Activated naive CD4-positive, alpha-beta T cell treated with anti-CD3 and anti-CD28 coated beads, Interleukin-2, amount 10 ng/mL, durations not matched to agents 7 days and 5 days (primary cell): Measurements from ENCODE around the gene TK1.
A peak's percentile ranks its signal among the peaks of the same experiment; 100 is the strongest.
"Not testable (repeated sequence)": the region's sequence is repeated elsewhere in the genome, so short reads cannot be mapped to it uniquely, and the experiment has no call there.

Source experiments
- CTCF ChIA-PET: fragments of 350-600 bp; sonication (Branson Sonifier 250); formaldehyde crosslinking; loops from one replicate; lab custom pipeline; 2021; ENCODE audit warnings: antibody characterized with exemption; lab: Charles Lee
- DNase-seq: peaks from one replicate; pipeline ENCODE4 v3.0.0-alpha.2; 2020
- H3K27ac Mint-ChIP-seq: one replicate; pipeline ENCODE4 v1.8.0; 2021; ENCODE audit warnings: mild to moderate bottlenecking, moderate library complexity, mixed read lengths
- H3K27me3 Mint-ChIP-seq: one replicate; pipeline ENCODE4 v1.8.0; 2021; ENCODE audit warnings: mild to moderate bottlenecking, mixed read lengths
- H3K36me3 Mint-ChIP-seq: one replicate; pipeline ENCODE4 v1.8.0; 2021; ENCODE audit warnings: mixed read lengths
- H3K4me1 Mint-ChIP-seq: one replicate; pipeline ENCODE4 v1.8.0; 2021; ENCODE audit warnings: mixed read lengths
- H3K4me3 Mint-ChIP-seq: one replicate; pipeline ENCODE4 v1.8.0; 2021; ENCODE audit warnings: mild to moderate bottlenecking, moderate library complexity, mixed read lengths
- H3K9me3 Mint-ChIP-seq: one replicate; pipeline ENCODE4 v1.8.0; 2021; ENCODE audit warnings: mixed read lengths

The TK1 gene

GRCh38 chr17:78144736-78145641, 41.9 kb downstream of the TK1 start:
- no peak for DNase-seq
- no peaks in the 10 kb centered on the region for H3K9me3 Mint-ChIP-seq
- H3K27ac Mint-ChIP-seq = no peak overlapping the region
- H3K27me3 Mint-ChIP-seq = peaks cover 11% of the 10 kb centered on the region
- CTCF ChIA-PET = no interaction called here
- peaks cover 44% of the 10 kb centered on the region for H3K4me1 Mint-ChIP-seq
- H3K4me3 Mint-ChIP-seq = no peak overlapping the region
- H3K36me3 Mint-ChIP-seq = peaks cover 17% of the 10 kb centered on the region

GRCh38 chr17:78144147-78144719, 42.6 kb downstream of the TK1 start:
- peak; percentile 26 for DNase-seq
- no peak overlapping the region for H3K27ac Mint-ChIP-seq
- no peaks in the 10 kb centered on the region for H3K9me3 Mint-ChIP-seq
- H3K36me3 Mint-ChIP-seq = peaks cover 21% of the 10 kb centered on the region
- H3K4me1 Mint-ChIP-seq = peaks cover 49% of the 10 kb centered on the region
- peaks cover 8% of the 10 kb centered on the region for H3K27me3 Mint-ChIP-seq
- no peak overlapping the region for H3K4me3 Mint-ChIP-seq
- CTCF ChIA-PET = interaction anchor here (1.5 kb wide), 1 partner anchor 33 kb away, joined by 3 read pairs; no protein-coding TSS in a partner anchor

DNA sequence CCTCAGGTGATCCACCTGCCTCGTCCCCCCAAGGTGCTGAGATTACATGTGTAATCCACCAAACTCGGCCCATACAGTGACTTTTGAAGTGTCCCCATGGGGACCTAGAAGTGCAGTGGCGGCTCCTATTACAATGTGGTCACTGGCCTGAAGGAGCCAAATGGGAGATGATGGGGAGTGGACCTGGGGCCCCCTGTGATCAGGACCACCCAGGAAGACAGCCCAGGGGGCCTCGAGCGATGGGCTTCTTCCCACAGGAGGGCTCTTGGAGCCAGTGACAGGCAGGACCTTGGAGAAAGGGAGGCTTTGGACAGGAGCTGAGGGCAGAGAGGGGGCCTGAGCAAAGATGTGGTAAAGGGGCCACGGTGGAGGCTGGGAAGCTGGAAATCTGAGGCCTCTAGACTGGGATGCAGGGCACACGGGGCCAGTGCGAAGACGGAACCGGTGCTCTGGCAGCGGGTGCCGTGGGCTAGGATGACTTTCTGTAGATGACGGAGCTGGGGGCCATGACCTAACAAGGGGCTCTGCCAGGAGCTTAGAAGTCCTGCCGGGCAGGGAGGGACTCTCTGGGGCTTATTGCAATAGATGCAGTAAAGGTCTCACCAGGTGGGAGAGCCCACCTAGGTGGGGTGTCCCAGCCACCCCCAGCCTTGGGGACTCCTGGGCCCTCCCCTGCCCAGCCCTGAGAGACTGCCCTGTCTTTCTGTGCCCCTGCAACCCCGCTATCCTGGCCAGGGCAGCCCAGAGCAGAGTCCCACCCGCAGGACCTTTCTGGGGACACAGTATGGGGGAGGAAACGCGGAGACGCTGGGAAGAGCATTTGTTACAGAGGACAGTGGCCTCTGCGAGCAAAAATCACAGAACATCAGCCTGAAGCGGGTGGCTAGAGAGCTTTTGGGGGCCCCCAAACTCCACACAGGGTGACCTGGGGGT, 43.4 kb downstream of the TK1 start:
- H3K27ac Mint-ChIP-seq = no peak overlapping the region

GRCh38 chr17:78142119-78142861, 44.6 kb downstream of the TK1 start:
- Mint-ChIP-seq H3K36me3 (peaks cover 27% of the 10 kb centered on the region), H3K27me3 (peaks cover 4% of the 10 kb centered on the region), H3K4me1 (peaks cover 56% of the 10 kb centered on the region), H3K4me3 (no peak overlapping the region), H3K27ac (peak overlapping the region; percentile 38), H3K9me3 (no peaks in the 10 kb centered on the region)
- CTCF ChIA-PET = interaction anchor here (1.5 to 1.8 kb wide), 3 partner anchors 19 to 57 kb away, joined by 3 to 8 read pairs (median 6); no protein-coding TSS in a partner anchor
- DNase-seq = no peak

More for the DNA sequence above, 43.4 kb downstream of the TK1 start:
- peaks cover 5% of the 10 kb centered on the region for H3K27me3 Mint-ChIP-seq
- CTCF ChIA-PET = interaction anchor here (1.5 to 1.8 kb wide), 2 partner anchors 32 to 33 kb away, joined by 3 to 6 read pairs; no protein-coding TSS in a partner anchor
- H3K4me3 Mint-ChIP-seq = no peak overlapping the region
- DNase-seq = no peak
- H3K9me3 Mint-ChIP-seq = no peaks in the 10 kb centered on the region
- H3K4me1 Mint-ChIP-seq = peaks cover 53% of the 10 kb centered on the region
- peaks cover 23% of the 10 kb centered on the region for H3K36me3 Mint-ChIP-seq

DNA sequence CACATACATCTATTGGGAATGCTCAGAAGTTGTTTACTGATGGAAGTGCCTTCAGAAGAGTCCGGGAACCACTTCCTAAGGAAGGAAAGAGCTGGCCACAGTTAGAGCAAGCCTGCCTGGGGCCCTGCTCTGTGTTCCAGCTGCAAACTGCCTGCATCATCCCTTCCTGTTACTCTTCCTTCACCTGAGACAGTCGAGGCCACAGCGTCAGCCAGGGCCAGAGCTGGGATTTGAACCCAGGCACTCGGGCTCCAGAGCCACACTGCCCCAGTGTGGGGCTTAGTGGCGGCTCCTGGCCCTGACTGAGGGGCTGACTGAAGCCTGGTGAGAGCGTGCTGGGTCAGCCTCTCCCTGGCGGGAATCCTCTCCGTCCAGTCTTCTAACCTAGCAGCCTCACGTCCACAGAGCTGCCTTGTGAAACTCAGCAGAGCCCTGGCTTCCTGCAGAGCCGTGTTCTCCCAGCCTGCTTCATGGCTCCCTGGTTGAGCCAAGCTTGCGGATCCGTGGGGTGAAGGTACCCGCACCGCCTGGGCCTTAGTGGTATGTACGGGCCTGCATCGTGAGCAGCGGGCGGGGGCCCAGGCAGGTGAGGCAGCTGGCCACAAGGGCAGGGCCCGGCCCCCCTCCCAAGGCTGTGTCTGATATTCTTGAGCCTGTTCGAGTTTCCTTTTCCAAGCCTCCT, 45.3 kb downstream of the TK1 start:
- Mint-ChIP-seq H3K27me3 (peaks cover 4% of the 10 kb centered on the region), H3K36me3 (peaks cover 34% of the 10 kb centered on the region), H3K4me3 (no peak overlapping the region), H3K4me1 (peaks cover 60% of the 10 kb centered on the region), H3K9me3 (no peaks in the 10 kb centered on the region), H3K27ac (peak overlapping the region; percentile 55)
- CTCF ChIA-PET = interaction anchor here (1.5 to 1.8 kb wide), 3 partner anchors 20 to 57 kb away, joined by 3 to 8 read pairs (median 6); no protein-coding TSS in a partner anchor
- DNase-seq = no peak

- Mint-ChIP-seq H3K27ac (peak overlapping the region; percentile 88), H3K27me3 (no peaks in the 10 kb centered on the region), H3K4me1 (peaks cover 72% of the 10 kb centered on the region), H3K4me3 (no peak overlapping the region), H3K36me3 (peaks cover 46% of the 10 kb centered on the region), H3K9me3 (no peaks in the 10 kb centered on the region)
- CTCF ChIA-PET = interaction anchor here (0.6 to 7.9 kb wide), 6 partner anchors 12 to 224 kb away, joined by 3 to 113 read pairs (median 4); no protein-coding TSS in a partner anchor
- peak; percentile 98 for DNase-seq
These were observed 46.4 kb downstream of the TK1 start for GRCh38 chr17:78140169-78141051.

GRCh38 chr17:78139861-78140168, 47.0 kb downstream of the TK1 start:
- H3K9me3 Mint-ChIP-seq, DNase-seq, H3K27me3 Mint-ChIP-seq: not testable (repeated sequence)
- Mint-ChIP-seq H3K36me3 (peaks cover 51% of the 10 kb centered on the region), H3K4me3 (peak overlapping the region; percentile 18), H3K27ac (peak overlapping the region; percentile 88), H3K4me1 (peaks cover 78% of the 10 kb centered on the region)
- CTCF ChIA-PET = interaction anchor here (0.6 to 8.0 kb wide), 6 partner anchors 12 to 224 kb away, joined by 3 to 113 read pairs (median 7); partner anchors contain the start of gene TMC6

GRCh38 chr17:78138204-78139060, 48.4 kb downstream of the TK1 start:
- H3K4me3 Mint-ChIP-seq = no peak overlapping the region
- H3K9me3 Mint-ChIP-seq = no peaks in the 10 kb centered on the region
- H3K4me1 Mint-ChIP-seq = peaks cover 86% of the 10 kb centered on the region
- peaks cover 64% of the 10 kb centered on the region for H3K36me3 Mint-ChIP-seq
- H3K27ac Mint-ChIP-seq = peak overlapping the region; percentile 84
- CTCF ChIA-PET = interaction anchor here (0.7 to 8.0 kb wide), 5 partner anchors 15 to 118 kb away, joined by 3 to 113 read pairs (median 11); partner anchors contain the start of gene TMC6
- no peaks in the 10 kb centered on the region for H3K27me3 Mint-ChIP-seq
- peak; percentile 22 for DNase-seq

DNA sequence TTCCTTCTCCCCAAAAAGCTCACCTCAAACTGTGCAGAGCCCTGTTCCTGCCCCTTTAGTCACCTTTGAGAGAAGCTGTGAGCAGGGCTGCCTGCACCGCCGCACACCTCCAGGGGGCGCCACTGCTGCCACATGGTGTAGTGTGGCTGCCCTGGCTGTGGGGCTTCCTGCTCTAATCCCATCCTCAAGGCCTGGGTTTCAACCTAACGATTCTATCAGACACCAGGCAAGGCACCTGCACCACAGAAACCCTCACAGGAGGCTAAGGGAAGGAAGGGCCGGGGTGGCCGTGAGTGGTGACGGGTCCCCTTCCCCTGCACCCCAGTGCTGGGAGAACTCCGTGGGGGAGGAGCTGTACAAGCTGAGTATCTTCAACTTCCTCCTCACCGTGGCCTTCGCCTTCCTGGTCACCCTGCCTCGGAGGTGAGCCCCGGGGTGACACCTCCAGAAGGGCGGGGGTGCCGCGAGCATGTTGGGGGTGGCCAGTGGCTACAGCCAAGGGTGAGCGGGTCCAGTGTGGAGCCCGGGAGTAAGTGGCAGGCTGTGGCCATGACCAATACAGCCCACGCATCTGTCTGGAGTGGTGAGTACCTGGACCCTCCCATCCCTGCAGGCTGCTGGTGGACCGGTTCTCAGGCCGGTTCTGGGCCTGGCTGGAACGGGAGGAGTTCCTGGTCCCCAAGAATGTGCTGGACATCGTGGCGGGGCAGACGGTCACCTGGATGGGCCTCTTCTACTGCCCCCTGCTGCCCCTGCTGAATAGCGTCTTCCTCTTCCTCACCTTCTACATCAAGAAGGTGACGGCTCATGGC, 49.3 kb downstream of the TK1 start:
- Mint-ChIP-seq H3K27me3 (no peaks in the 10 kb centered on the region), H3K9me3 (no peaks in the 10 kb centered on the region), H3K4me3 (peak overlapping the region; percentile 26), H3K36me3 (peaks cover 70% of the 10 kb centered on the region), H3K27ac (peak overlapping the region; percentile 84), H3K4me1 (peaks cover 83% of the 10 kb centered on the region)
- CTCF ChIA-PET = interaction anchor here (0.6 to 8.0 kb wide), 8 partner anchors 14 to 284 kb away, joined by 3 to 113 read pairs (median 6); partner anchors contain the start of gene TMC6
- DNase-seq = peak; percentile 61

DNA sequence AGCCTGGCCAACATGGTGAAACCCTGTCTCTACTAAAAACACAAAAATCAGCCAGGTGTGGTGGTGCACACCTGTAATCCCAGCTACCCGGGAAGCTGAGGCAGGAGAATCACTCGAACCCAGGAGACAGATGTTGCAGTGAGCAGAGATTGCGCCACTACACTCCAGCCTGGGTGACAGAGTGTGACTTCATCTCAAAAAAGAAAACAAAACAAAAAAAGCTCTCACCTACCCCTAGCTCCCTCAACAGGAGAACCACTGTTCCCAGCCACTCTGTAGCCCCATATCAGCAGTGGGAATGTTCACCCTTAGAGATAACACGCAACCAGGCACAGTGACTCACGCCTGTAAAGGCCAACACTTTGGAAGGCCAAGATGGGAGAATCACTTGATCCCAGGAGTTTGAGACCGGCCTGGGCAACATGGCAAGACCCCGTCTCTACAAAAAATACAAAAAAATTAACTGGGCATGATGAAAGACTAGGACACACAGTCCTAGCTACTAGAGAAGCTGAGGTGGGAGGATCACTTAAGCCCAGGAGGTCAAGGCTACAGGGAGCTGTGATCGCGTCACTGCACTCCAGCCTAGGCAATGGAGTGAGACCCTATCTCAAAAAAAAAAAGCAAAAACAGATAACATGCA, 50.9 kb downstream of the TK1 start:
- CTCF ChIA-PET = interaction anchor here (1.3 to 8.0 kb wide), 7 partner anchors 13 to 116 kb away, joined by 4 to 113 read pairs (median 6); partner anchors contain the start of genes TK1 and TMC6
- H3K4me3 Mint-ChIP-seq = no peak overlapping the region
- H3K9me3 Mint-ChIP-seq = no peaks in the 10 kb centered on the region
- peak overlapping the region; percentile 73 for H3K27ac Mint-ChIP-seq
- H3K36me3 Mint-ChIP-seq = peaks cover 67% of the 10 kb centered on the region
- no peaks in the 10 kb centered on the region for H3K27me3 Mint-ChIP-seq
- DNase-seq = no peak
- peaks cover 70% of the 10 kb centered on the region for H3K4me1 Mint-ChIP-seq
